Measurements from ENCODE around the gene HOPX.

Gene HOPX

GRCh38 chr4:56681158-56681852 lies at the start of gene HOPX:
Gene HOPX (minus strand): TSS chr4:56681296. CDS start chr4:56657816, 23,480 bp downstream.
- ChIA-PET CTCF (no interaction called here), POLR2A (no interaction called here)
- no peaks in the 10 kb centered on the region for H3K9me3 ChIP-seq (ENCODE audit: control insufficient read depth, insufficient read depth, low read depth, low read length)
- peaks cover 8% of the 10 kb centered on the region; the same call in 1 of the 2 replicates for H3K4me1 ChIP-seq (ENCODE audit: control insufficient read depth, insufficient read depth, low read length)
- no peak within 1 kb of the TSS for H3K4me3 ChIP-seq (ENCODE audit: low read depth, low read length)
- H3K36me3 ChIP-seq (ENCODE audit: control insufficient read depth in 2 of 2, insufficient read depth in 1 of 2, low read length in 2 of 2), result no peaks in the 10 kb centered on the region
- no peak within 1 kb of the TSS for H3K27ac ChIP-seq (ENCODE audit: extremely low read depth, low read depth, low read length)
- no peak for TF ChIP-seq ZNF18 (tag by site-specific recombination; IDR thresholded peaks at IDR 0.05)
- peak; percentile 60; the same call in 1 of the 2 replicates for TF ChIP-seq ZNF692 (tag by site-specific recombination; IDR thresholded peaks at IDR 0.05)
- no peak for TF ChIP-seq ZNF544 (tag by site-specific recombination; IDR thresholded peaks at IDR 0.05)
- TF ChIP-seq ZNF416 (tag by site-specific recombination; IDR thresholded peaks at IDR 0.05), result no peak
- no peak for TF ChIP-seq ZNF645 (tag by site-specific recombination; IDR thresholded peaks at IDR 0.05)
- TF ChIP-seq ZBTB49 (tag by site-specific recombination; IDR thresholded peaks at IDR 0.05; ENCODE audit: low read depth), result no peak
- TF ChIP-seq ZNF660 (tag by site-specific recombination; IDR thresholded peaks at IDR 0.05), result peak; percentile 87; the same call in 1 of the 2 replicates
- TF ChIP-seq ZNF600 (tag by site-specific recombination; IDR thresholded peaks at IDR 0.05), result 0 out of 2 replicates have a peak, but pooled peaks have one; percentile 37
- no peak for TF ChIP-seq PATZ1 (tag by site-specific recombination; IDR thresholded peaks at IDR 0.05)
- TF ChIP-seq ZNF514 (tag by site-specific recombination; IDR thresholded peaks at IDR 0.05), result no peak
- TF ChIP-seq ZFP3 (tag by site-specific recombination; IDR thresholded peaks at IDR 0.05; ENCODE audit: low read depth), result no peak
- 0 out of 2 replicates have a peak, but pooled peaks have one; percentile 34 for TF ChIP-seq TRIM28 (IDR thresholded peaks at IDR 0.05; ENCODE audit: borderline replicate concordance, low read length)
- no peak for TF ChIP-seq ZNF558 (tag by site-specific recombination; IDR thresholded peaks at IDR 0.05)
- peak; percentile 54 for TF ChIP-seq ZBTB17 (tag by site-specific recombination; IDR thresholded peaks at IDR 0.05)
- no peak for TF ChIP-seq ZNF571 (tag by site-specific recombination; IDR thresholded peaks at IDR 0.05)
- no peak for TF ChIP-seq ZNF837 (tag by site-specific recombination; IDR thresholded peaks at IDR 0.05)
- TF ChIP-seq PRDM10 (tag by site-specific recombination; IDR thresholded peaks at IDR 0.05), result peak; percentile 37
- TF ChIP-seq ZNF266 (tag by site-specific recombination; IDR thresholded peaks at IDR 0.05; ENCODE audit: low read depth), result no peak
- TF ChIP-seq ZFP37 (tag by site-specific recombination; IDR thresholded peaks at IDR 0.05), result no peak
- no peak for TF ChIP-seq ZIC2 (tag by site-specific recombination; IDR thresholded peaks at IDR 0.05)
- TF ChIP-seq ZNF335 (tag by site-specific recombination; conservative IDR thresholded peaks at IDR 0.05), result peak; percentile 62; the same call in 1 of the 2 replicates
